GM12875 (cell line): ENCODE measurements around the gene ITPR1.

Experiments used
- H3K4me3 ChIP-seq: one replicate; pipeline ENCODE4 v1.5.1; 2011; ENCODE audit warnings: low read depth, low read length, control low read depth
- CTCF ChIP-seq: IDR thresholded peaks from 2 replicates; pipeline ENCODE4 v1.5.1; 2011; ENCODE audit warnings: low read depth, mild to moderate bottlenecking, control low read depth, inconsistent platforms, low read length, moderate library complexity, borderline replicate concordance; ENCODE audit not compliant: insufficient read depth

ITPR1 gene

GRCh38 chr3:4856564-4856963, 363.4 kb downstream of the ITPR1 start:
- TF ChIP-seq CTCF: no peak
- H3K4me3 ChIP-seq: no peak overlapping the region

- TF ChIP-seq CTCF: no peak
- H3K4me3 ChIP-seq: no peak overlapping the region
Observed at GRCh38 chr3:4856986-4857385, 363.8 kb downstream of the ITPR1 start.

GRCh38 chr3:4859788-4860187, 366.6 kb downstream of the ITPR1 start:
- no peak for TF ChIP-seq CTCF
- H3K4me3 ChIP-seq: no peak overlapping the region

GRCh38 chr3:4862973-4863372, 369.8 kb downstream of the ITPR1 start:
- H3K4me3 ChIP-seq: no peak overlapping the region
- TF ChIP-seq CTCF: no peak

GRCh38 chr3:4864503-4864902, 371.4 kb downstream of the ITPR1 start:
- TF ChIP-seq CTCF: no peak
- H3K4me3 ChIP-seq: no peak overlapping the region

GRCh38 chr3:4865714-4866113, 372.6 kb downstream of the ITPR1 start:
- no peak overlapping the region for H3K4me3 ChIP-seq
- TF ChIP-seq CTCF: no peak

- TF ChIP-seq CTCF: no peak
- no peak overlapping the region for H3K4me3 ChIP-seq
Observed at GRCh38 chr3:4866866-4867265, 373.7 kb downstream of the ITPR1 start.
